GM12865 (cell line): ENCODE data around the gene TOPBP1.
"Not testable (repeated sequence)": the region's sequence is repeated elsewhere in the genome, so short reads cannot be mapped to it uniquely, and the experiment has no call there.

Experiments
- DNase-seq: peaks from one replicate; pipeline ENCODE4 v3.0.0; 2010; ENCODE audit warnings: low read depth
- H3K4me3 ChIP-seq: 2 replicates; pipeline ENCODE4 v1.5.1; 2011; ENCODE audit warnings: mild to moderate bottlenecking, low read depth, low read length, control low read depth
- TF ChIP-seq, protein P1 (sequence below): IDR thresholded peaks from 2 replicates; pipeline ENCODE4 v1.5.1; 2011; ENCODE audit warnings: low read length, control low read depth, low read depth, inconsistent platforms; ENCODE audit not compliant: insufficient read depth; ENCODE audit errors: missing control alignments

The TOPBP1 gene

DNA sequence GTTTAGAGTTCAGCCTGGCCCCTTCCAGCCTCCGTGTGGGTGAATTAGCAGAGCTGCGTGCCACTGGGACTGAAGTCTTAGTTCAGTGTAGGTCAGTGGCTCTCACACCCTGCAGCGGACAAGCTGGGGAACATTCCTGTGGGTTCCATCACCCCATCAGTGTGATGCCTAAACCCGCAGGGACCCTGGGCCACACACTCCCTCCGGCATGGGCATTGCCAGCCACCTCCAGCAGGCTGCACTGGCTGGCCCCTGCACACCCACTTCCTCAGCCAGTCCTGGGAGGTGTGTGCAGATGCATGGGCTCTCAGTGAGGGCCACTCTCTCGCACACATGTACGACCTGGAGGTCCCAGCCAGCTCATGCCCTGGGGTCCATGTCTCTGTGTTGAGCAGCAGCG, 32.1 kb upstream of the TOPBP1 start:
- no peak for DNase-seq
- TF ChIP-seq, protein P1, sequence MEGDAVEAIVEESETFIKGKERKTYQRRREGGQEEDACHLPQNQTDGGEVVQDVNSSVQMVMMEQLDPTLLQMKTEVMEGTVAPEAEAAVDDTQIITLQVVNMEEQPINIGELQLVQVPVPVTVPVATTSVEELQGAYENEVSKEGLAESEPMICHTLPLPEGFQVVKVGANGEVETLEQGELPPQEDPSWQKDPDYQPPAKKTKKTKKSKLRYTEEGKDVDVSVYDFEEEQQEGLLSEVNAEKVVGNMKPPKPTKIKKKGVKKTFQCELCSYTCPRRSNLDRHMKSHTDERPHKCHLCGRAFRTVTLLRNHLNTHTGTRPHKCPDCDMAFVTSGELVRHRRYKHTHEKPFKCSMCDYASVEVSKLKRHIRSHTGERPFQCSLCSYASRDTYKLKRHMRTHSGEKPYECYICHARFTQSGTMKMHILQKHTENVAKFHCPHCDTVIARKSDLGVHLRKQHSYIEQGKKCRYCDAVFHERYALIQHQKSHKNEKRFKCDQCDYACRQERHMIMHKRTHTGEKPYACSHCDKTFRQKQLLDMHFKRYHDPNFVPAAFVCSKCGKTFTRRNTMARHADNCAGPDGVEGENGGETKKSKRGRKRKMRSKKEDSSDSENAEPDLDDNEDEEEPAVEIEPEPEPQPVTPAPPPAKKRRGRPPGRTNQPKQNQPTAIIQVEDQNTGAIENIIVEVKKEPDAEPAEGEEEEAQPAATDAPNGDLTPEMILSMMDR: no peak
- no peak overlapping the region for H3K4me3 ChIP-seq

DNA sequence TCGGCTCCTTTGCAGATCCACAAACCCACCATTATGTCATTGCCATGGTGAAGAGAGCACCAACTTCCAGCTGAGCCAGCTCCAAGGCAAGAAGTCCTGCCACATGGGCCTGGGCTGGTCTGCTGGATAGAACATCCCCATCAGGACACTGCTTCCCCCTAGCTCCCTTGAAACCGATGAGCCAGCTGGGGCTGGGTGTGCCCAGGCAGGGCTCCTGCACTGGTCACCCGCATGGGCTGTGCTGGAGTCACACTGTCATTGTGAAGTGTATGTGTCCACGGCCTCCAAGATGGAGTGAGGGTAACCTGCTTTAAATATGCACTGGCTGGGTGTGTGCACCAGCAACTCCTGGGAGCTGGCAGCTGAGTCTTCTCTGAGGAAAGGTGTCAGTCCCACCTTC, 31.0 kb upstream of the TOPBP1 start:
- H3K4me3 ChIP-seq: no peak overlapping the region
- TF ChIP-seq, protein P1: no peak
- DNase-seq: no peak

DNA sequence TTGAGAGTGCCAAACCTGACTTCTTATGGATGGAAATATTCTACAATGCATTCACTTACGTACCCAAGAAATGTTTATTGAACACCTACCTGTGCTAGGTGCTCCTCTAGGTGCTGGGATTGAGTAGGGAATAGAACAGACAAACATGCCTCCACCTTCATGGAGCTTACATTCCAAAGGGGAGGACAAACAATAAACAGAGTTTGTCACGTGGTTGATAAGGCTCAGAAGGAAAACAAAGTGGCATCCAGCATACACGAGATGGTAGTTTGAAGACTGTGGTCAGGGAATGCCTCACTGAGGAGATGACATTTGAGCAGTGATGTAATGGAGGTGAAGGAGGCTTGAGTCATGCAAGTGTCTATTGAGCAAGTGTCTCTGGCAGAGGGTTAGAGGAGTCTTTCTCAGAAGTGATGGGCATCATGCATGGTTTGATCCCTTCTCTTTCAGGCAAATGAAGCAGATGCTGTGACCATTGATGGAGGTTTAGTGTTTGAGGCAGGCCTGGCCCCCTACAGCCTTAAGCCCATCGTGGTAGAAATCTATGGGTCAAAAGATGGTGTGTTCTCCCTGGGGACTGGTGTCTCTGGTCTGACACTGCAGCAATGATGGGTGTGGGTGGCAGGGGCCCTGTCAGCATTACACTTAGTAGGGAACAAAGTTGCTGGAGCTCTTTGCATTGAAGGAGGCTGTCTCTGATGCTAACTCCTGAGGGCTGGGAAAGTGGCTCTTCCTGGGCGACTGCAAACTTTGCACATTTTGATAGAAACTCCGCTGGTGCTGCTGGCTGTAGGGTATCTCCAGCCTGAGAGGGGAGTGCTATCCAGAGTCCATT, 29.7 kb upstream of the TOPBP1 start:
- H3K4me3 ChIP-seq: no peak overlapping the region
- TF ChIP-seq, protein P1: no peak
- no peak for DNase-seq

DNA sequence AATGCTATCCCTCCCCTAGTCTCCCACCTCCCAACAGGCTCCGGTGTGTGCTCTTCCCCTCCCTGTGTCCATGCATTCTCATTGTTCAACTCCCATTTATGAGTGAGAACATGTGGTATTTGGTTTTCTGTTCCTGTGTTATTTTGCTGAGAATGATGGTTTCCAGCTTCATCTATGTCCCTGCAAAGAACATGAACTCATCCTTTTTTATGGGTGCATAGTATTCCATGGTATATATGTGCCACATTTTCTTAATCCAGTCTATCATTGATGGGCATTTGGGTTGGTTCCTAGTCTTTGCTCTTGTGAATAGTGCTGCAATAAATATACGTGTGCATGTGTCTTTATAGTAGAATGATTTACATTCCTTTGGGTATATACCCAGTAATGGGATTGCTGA, 16.3 kb upstream of the TOPBP1 start:
- H3K4me3 ChIP-seq, DNase-seq: not testable (repeated sequence)

DNA sequence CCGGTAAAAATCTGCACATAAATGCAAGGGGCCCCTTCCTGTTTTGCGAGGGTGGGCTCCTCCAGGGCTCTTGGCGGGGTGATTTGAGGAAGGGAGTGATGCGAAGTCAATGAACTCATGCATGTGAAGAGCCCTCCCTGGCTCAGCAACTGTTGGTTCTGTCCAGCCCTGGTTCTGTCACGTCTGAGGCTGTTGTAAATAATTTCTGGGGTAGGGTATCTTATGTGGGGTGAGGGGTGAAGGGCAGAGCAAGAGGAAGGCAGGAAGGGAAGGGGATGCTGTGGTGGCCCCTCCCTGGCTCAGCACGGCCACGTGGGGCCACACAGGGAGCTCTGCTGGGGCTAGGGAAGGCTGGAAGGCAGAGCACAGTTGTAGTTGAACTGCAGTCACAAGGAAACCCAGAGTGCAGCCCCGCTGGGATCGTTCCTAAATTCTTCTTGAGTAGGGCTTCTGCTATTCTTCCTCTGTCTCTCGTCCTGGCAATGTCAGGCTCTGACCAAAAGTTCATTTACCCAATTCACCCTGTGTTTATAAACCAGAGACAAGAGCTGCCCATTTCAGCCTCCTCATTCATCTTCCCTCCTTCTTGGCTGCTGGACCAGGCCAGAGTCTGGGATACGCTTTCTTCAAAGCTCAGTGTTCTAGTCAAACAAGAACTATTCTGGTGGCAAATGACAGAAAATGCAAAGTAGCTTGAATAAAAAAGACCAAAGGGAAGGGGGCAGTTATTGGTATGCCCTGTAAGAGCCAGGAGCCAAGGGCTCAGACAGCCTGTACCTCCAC, 14.8 kb upstream of the TOPBP1 start:
- no peak overlapping the region for H3K4me3 ChIP-seq
- no peak for DNase-seq
- TF ChIP-seq, protein P1: no peak

DNA sequence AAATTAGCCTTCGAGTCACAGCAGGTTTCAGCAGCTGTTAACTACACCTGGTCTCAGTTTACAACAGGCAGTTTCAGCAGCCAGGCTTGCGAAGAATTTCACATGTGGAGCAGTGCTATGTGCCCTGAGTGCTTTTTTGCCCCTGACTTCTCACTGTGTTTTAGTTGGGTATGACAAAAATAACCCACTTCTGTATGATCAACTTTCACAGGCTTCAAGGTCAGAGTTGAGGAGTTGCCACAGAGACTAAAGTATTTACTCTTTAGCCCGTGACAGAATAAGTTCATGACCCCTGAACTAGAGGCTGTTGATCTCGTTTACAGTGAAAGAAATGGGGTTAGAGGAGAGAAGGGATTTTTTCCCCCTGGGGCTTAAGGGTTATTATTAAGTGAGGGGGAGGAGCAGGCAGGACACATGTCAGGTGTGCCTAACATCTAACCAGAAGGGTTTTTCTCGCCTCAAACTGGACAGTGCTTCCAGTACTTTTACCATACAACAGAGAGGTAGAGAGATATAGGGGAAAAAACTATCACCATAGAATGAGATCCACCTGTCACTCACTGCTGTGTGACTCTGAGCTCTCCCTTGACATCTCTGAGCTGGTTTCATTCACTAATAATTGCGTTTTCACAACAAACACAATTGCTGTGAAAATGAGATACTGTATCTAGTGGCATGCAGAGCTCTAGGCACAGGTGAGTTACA, 14.0 kb upstream of the TOPBP1 start:
- TF ChIP-seq, protein P1: no peak
- DNase-seq: peak; percentile 54
- H3K4me3 ChIP-seq: no peak overlapping the region

DNA sequence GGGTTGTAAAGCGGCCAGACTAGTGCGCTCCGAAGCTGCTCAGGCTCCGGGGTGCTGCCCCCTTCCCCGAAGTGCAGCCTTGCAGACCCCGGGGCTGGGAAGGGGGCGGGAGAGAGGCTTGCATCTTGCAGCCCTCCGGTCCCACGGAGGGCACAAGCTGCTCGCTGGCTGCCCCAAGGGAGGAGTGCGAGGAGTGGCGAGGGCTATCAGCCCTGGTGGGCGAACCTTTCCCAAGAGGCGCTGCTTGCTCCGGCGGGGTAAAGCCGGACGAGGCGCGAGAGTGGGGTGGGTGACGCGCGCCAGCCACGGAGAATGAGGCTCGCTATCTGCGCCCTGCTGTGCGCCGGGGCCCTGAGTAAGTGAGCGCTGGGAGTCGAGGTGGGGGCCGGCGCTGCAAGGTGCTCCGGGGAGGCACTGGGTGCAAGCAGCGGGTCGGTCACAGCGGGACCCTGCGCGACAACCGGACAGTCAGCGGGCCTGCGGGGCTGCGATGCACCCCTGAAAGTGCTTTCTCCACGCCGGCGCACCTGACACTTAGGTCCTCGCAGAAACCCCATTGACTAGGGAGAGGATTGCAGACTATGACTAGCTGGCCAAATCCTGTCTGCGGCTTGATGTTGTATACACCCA, 12.7 kb upstream of the TOPBP1 start:
- no peak overlapping the region for H3K4me3 ChIP-seq
- TF ChIP-seq, protein P1: no peak
- no peak for DNase-seq
